K562 (cell line): ENCODE measurements around the gene LTBP1. TPM values are rescaled to one million over a fixed set of nuclear protein-coding genes. Genes with fewer than 3 reads are reported as not detected.
"Not testable (repeated sequence)": the region's sequence is repeated elsewhere in the genome, so short reads cannot be mapped to it uniquely, and the experiment has no call there.

Source experiments
- ATAC-seq: fragments of 200-7000 bp; cut with Tn5 transposase; 3 replicates; pipeline ENCODE4 v1.9.1; 2020; ENCODE audit warnings: moderate library complexity
- BruUV-seq: library from RNA; stranded (reverse); fragments of 400-500 nt; replicated peaks from 2 replicates; lab custom pipeline; 2021; lab: Mats Ljungman, UMichigan
- CTCF ChIA-PET: fragments of 300-600 bp; formaldehyde crosslinking; extraction: SDS; loops from one replicate; lab custom pipeline; 2021; ENCODE audit warnings: low intra/inter-chr PET ratio; lab: Yijun Ruan, JAX
- POLR2A ChIA-PET: fragments of 300-600, 350-650 bp; sonication (Branson Sonifier 250); formaldehyde crosslinking; extraction: SDS; loops from one replicate; lab custom pipeline; 2021; ENCODE audit warnings: antibody characterized with exemption, inconsistent platforms; lab: Yijun Ruan, JAX
- DNase-seq, 4 experiments: peaks; one replicate each; pipeline versions ENCODE4 v3.0.0 to v3.0.0-alpha.2; 2011 to 2018; ENCODE audit warnings: low spot score in 3 of 4, mixed read lengths in 3 of 4; ENCODE audit errors: extremely low read depth in 1 of 4
- FAIRE-seq: peaks from 2 replicates; lab custom pipeline; 2011; peaks lifted over from hg19 to GRCh38; lab: Jason Lieb, UNC
- H2AFZ ChIP-seq: 2 replicates; pipeline ENCODE4 v1.6.0; 2011; ENCODE audit warnings: low read depth, low read length, control low read depth, inconsistent platforms
- H3K27ac ChIP-seq: fragments of 200-600 bp; 3 replicates; pipeline ENCODE4 v1.8.0; 2011; ENCODE audit warnings: low read depth, mild to moderate bottlenecking, control low read depth, inconsistent platforms, low read length, moderate library complexity, mixed read lengths; ENCODE audit errors: extremely low read depth
- H3K27me3 ChIP-seq, 2 experiments: fragments of 300-600 bp in 1 of 2; 2 replicates in 1 of 2; 3 replicates in 1 of 2; pipeline versions ENCODE4 v1.6.0 to v1.8.0; 2011; ENCODE audit warnings: inconsistent platforms in 2 of 2, low read length in 2 of 2, mild to moderate bottlenecking in 1 of 2, mixed read lengths in 1 of 2, moderate library complexity in 1 of 2; ENCODE audit not compliant: control insufficient read depth in 2 of 2, insufficient read depth in 2 of 2
- H3K36me3 ChIP-seq: fragments of 300-600 bp; 3 replicates; pipeline ENCODE4 v1.8.0; 2011; ENCODE audit warnings: mild to moderate bottlenecking, low read length, inconsistent platforms; ENCODE audit not compliant: control insufficient read depth, insufficient read depth
- H3K4me1 ChIP-seq, 2 experiments: fragments of 200-600 bp in 1 of 2; replicated peaks in 1 of 2; 2 replicates in 1 of 2; 3 replicates in 1 of 2; pipeline versions ENCODE4 v1.5.1 to v1.8.0; 2011; ENCODE audit warnings: inconsistent platforms in 2 of 2, low read length in 2 of 2, mild to moderate bottlenecking in 1 of 2, mixed read lengths in 1 of 2, moderate library complexity in 1 of 2; ENCODE audit not compliant: control insufficient read depth in 2 of 2, insufficient read depth in 2 of 2
- H3K4me2 ChIP-seq: 2 replicates; pipeline ENCODE4 v1.6.1; 2011; ENCODE audit warnings: low read length, control low read depth, inconsistent platforms, mixed read lengths; ENCODE audit not compliant: insufficient read depth
- H3K4me3 ChIP-seq: fragments of 200-600 bp; sonication (generic), shearing (Covaris generic); 2 replicates; pipeline ENCODE4 v1.5.1; 2016; ENCODE audit warnings: control low read depth, inconsistent platforms
- H3K79me2 ChIP-seq: fragments of 200-600 bp; 3 replicates; pipeline ENCODE4 v1.8.0; 2011; ENCODE audit warnings: low read length, inconsistent platforms; ENCODE audit not compliant: control insufficient read depth, insufficient read depth
- H3K9ac ChIP-seq, 2 experiments: 2 replicates each; pipeline versions ENCODE4 v1.6.0 to v1.6.1; 2011; ENCODE audit warnings: low read depth in 2 of 2, low read length in 2 of 2, control low read depth in 1 of 2, inconsistent platforms in 1 of 2, mild to moderate bottlenecking in 1 of 2, mixed read lengths in 1 of 2; ENCODE audit not compliant: insufficient read depth in 1 of 2
- H3K9me1 ChIP-seq: one replicate; pipeline ENCODE4 v1.6.0; 2011; ENCODE audit warnings: inconsistent platforms, mild to moderate bottlenecking, low read length, moderate library complexity; ENCODE audit not compliant: control insufficient read depth, insufficient read depth
- H3K9me3 ChIP-seq: replicated peaks from 2 replicates; pipeline ENCODE4 v1.5.1; 2011; ENCODE audit warnings: low read depth, low read length, inconsistent platforms; ENCODE audit not compliant: control insufficient read depth, insufficient read depth
- H4K20me1 ChIP-seq: replicated peaks from 2 replicates; pipeline ENCODE4 v1.6.1; 2011; ENCODE audit warnings: low read length, inconsistent platforms, mixed read lengths; ENCODE audit not compliant: control insufficient read depth, insufficient read depth
- ZC3H11A ChIP-seq: IDR thresholded peaks from 2 replicates; pipeline ENCODE4 v1.6.1; 2012; ENCODE audit warnings: low read depth, low read length, improper control_type of control experiment
- WGBS: fragments of 100-300 bp; shearing (Covaris generic); methylation state at CpG from one replicate; pipeline ENCODE4 v1.1.6; 2016; ENCODE audit warnings: low coverage, mixed read lengths; ENCODE audit not compliant: insufficient coverage; ENCODE audit errors: missing lambda C conversion rate; 5-methylcytosine and 5-hydroxymethylcytosine counted together
- in situ Hi-C: fragments of 300-500 bp; cut with MboI; formaldehyde crosslinking; loops from 4 replicates; pipeline ENCODE4 v1.15.0; 2018; ENCODE audit warnings: inconsistent platforms, mixed read lengths
- intact Hi-C: fragments of 100-400 bp; cut with micrococcal nuclease; formaldehyde crosslinking; loops from 2 replicates; pipeline ENCODE4 v1.14.2; 2022
- polyA plus RNA-seq, 8 experiments: library from polyadenylated mRNA; depleted of rRNA in 4 of 8; stranded (reverse) in 5 of 8; unstranded in 3 of 8; fragments of >200 nt; fragmentation: Nextera tagmentation in 2 of 8; fragmentation: Illumina TruSeq in 1 of 8; extraction: Ambion mirVana in 2 of 8; extraction: Trizol in 1 of 8; gene quantifications; 2 replicates each; pipeline versions ENCODE4 v1.2.1 to v1.2.3, GENCODE V29; 2011 to 2014; ENCODE audit warnings: inconsistent platforms in 1 of 8, missing spikeins in 1 of 8
- total RNA-seq, 7 experiments: library from RNA; depleted of rRNA in 6 of 7; stranded (reverse); fragments of >200 nt in 6 of 7; fragmentation: Illumina TruSeq in 2 of 7; extraction: Trizol in 2 of 7; gene quantifications; 2 replicates each; pipeline versions ENCODE4 v1.2.1 to v1.2.3, GENCODE V29; 2011 to 2021; ENCODE audit warnings: low replicate concordance in 1 of 7
- TF ChIP-seq, protein P1 (sequence below): sonication (generic); formaldehyde crosslinking; IDR thresholded peaks from 2 replicates; pipeline ENCODE4 v1.8.1; 2023; ENCODE audit warnings: mild to moderate bottlenecking, missing genetic modification reagents
- TF ChIP-seq, protein P2 (sequence below), 2 experiments: IDR thresholded peaks; 2 replicates each; pipeline ENCODE4 v1.6.1; 2011; ENCODE audit warnings: borderline replicate concordance in 1 of 2, control low read depth in 1 of 2, low read depth in 1 of 2, low read length in 1 of 2, mild to moderate bottlenecking in 1 of 2, mixed read lengths in 1 of 2, moderate library complexity in 1 of 2; ENCODE audit not compliant: insufficient read depth in 1 of 2, insufficient read length in 1 of 2, poor library complexity in 1 of 2, severe bottlenecking in 1 of 2; ENCODE audit errors: extremely low read depth in 1 of 2

LTBP1 gene
- total and polyA plus RNA-seq, 9 of the 15 experiments (the other 6 are each of a cell fraction or from before 2014, with no cell fraction given), result 3.6 to 16.4 (median 8.5) TPM

DNA sequence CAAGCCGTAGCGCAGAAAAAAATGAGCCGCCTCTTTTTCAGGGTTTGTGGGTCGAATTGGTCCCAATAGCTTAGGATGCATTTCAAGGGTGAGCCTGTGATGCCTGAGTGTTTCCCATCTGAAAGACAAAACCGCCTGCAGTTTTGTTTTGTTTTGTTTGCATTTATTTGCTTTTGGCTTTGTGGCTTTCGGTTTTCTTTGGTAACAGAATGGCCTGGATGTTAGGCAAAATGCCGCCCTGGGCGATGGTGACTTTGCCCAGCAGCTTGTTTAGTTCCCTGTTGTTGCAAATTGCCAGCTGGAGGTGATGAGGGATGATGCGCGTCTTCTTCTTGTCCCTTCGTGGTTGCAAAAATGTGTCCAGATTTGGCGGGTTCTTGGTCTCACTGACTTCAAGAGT is 109.4 kb downstream of the LTBP1 start:
- H3K9me1 ChIP-seq, result no peaks in the 10 kb centered on the region
- no peaks in the 10 kb centered on the region for H4K20me1 ChIP-seq
- CTCF ChIA-PET, result no interaction called here
- no peak overlapping the region for H3K9ac ChIP-seq
- no peak for DNase-seq
- FAIRE-seq, result no peak
- no peaks in the 10 kb centered on the region for H3K36me3 ChIP-seq
- BruUV-seq, result no TSS peak
- no peak for ATAC-seq
- POLR2A ChIA-PET, result no interaction called here
- H3K9me3 ChIP-seq, result no peaks in the 10 kb centered on the region
- in situ Hi-C loops, result no loop called here
- TF ChIP-seq ZC3H11A, result no peak
- TF ChIP-seq, protein P1, sequence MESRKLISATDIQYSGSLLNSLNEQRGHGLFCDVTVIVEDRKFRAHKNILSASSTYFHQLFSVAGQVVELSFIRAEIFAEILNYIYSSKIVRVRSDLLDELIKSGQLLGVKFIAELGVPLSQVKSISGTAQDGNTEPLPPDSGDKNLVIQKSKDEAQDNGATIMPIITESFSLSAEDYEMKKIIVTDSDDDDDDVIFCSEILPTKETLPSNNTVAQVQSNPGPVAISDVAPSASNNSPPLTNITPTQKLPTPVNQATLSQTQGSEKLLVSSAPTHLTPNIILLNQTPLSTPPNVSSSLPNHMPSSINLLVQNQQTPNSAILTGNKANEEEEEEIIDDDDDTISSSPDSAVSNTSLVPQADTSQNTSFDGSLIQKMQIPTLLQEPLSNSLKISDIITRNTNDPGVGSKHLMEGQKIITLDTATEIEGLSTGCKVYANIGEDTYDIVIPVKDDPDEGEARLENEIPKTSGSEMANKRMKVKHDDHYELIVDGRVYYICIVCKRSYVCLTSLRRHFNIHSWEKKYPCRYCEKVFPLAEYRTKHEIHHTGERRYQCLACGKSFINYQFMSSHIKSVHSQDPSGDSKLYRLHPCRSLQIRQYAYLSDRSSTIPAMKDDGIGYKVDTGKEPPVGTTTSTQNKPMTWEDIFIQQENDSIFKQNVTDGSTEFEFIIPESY, result peak; percentile 63
- peaks cover 2 to 3% of the 10 kb centered on the region in 2 experiments; a peak in 1 of 5 replicates for H3K4me1 ChIP-seq
- intact Hi-C loops, result no loop called here
- H3K27me3 ChIP-seq, result no peaks in the 10 kb centered on the region
- 71% methylated on average over 12 of the region's 12 CpGs for WGBS
- no peak overlapping the region for H2AFZ ChIP-seq
- H3K4me3 ChIP-seq, result no peak overlapping the region
- H3K79me2 ChIP-seq, result no peaks in the 10 kb centered on the region
- no peak overlapping the region for H3K4me2 ChIP-seq
- H3K27ac ChIP-seq, result no peak overlapping the region

DNA sequence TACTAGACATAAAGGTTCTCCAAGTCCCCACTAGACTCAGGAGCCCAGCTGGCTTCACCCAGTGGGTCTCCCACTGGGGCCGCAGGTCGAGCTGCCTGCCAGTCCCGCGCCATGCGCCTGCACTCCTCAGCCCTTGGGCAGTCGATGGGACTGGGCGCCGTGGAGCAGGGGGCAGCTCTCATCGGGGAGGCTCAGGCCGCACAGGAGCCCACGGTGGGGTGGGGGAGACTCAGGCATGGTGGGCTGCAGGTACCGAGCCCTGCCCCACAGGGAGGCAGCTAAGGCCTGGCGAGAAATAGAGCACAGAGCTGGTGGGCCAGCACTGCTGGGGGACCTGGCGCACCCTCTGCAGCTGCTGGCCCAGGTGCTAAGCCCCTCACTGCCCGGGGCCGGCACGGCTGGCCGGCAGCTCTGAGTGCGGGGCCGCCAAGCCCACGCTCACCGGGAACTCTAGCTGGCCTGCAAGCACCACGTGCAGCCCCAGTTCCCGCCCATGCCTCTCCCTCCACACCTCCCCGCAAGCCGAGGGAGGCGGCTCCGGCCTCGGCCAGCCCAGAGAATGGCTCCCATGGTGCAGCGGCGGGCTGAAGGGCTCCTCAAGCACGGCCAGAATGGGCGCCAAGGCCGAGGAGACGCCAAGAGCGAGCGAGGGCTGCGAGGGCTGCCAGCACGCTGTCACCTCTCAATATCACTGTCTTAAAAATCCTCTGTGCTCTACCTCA is 110.7 kb downstream of the LTBP1 start:
- CTCF ChIA-PET, POLR2A ChIA-PET, H3K4me3 ChIP-seq, FAIRE-seq, H2AFZ ChIP-seq: not testable (repeated sequence)
- TF ChIP-seq, protein P2, sequence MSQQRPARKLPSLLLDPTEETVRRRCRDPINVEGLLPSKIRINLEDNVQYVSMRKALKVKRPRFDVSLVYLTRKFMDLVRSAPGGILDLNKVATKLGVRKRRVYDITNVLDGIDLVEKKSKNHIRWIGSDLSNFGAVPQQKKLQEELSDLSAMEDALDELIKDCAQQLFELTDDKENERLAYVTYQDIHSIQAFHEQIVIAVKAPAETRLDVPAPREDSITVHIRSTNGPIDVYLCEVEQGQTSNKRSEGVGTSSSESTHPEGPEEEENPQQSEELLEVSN (IDR thresholded peaks at IDR 0.05; ENCODE audit: borderline replicate concordance in 1 of 2, extremely low read depth in 1 of 2, insufficient read depth in 1 of 2, insufficient read length in 1 of 2, low read depth in 1 of 2, low read length in 1 of 2, poor library complexity in 1 of 2, severe bottlenecking in 1 of 2), result peak in 1 of 2 experiments; percentile 82
- TF ChIP-seq, all 486 proteins: peak for 1; not testable (repeated sequence) for 485
- intact Hi-C loops, H3K27ac ChIP-seq, BruUV-seq, H3K9me3 ChIP-seq, ATAC-seq, H3K4me2 ChIP-seq, H3K9me1 ChIP-seq, H3K79me2 ChIP-seq, H3K27me3 ChIP-seq, H3K9ac ChIP-seq, DNase-seq, H3K4me1 ChIP-seq, H3K36me3 ChIP-seq, in situ Hi-C loops, H4K20me1 ChIP-seq: not testable (repeated sequence)
- whole genome bisulfite sequencing, result 63% methylated on average over 26 of the region's 39 CpGs
